Keratinocyte (primary cell): ENCODE measurements around the gene BORCS5. TPM values are rescaled to one million over a fixed set of nuclear protein-coding genes. Genes with fewer than 3 reads are reported as not detected.
A peak's percentile ranks its signal among the peaks of the same experiment; 100 is the strongest.
"Not testable (repeated sequence)": the region's sequence is repeated elsewhere in the genome, so short reads cannot be mapped to it uniquely, and the experiment has no call there.

Source experiments
- DNase-seq: peaks from one replicate; pipeline ENCODE4 v3.0.0-alpha.2; 2011; ENCODE audit warnings: low read depth, missing footprints, low spot score
- FAIRE-seq: peaks from 2 replicates; lab custom pipeline; 2011; peaks lifted over from hg19 to GRCh38; lab: Jason Lieb, UNC
- H2AFZ ChIP-seq: 2 replicates; pipeline ENCODE4 v1.6.0; 2012; ENCODE audit warnings: low read length, control low read depth, inconsistent platforms; ENCODE audit not compliant: control insufficient read depth
- H3K27ac ChIP-seq: 2 replicates; pipeline ENCODE4 v1.5.1; 2011; ENCODE audit warnings: low read length; ENCODE audit not compliant: control insufficient read depth, insufficient read depth
- H3K27me3 ChIP-seq: 3 replicates; pipeline ENCODE4 v1.6.0; 2011; ENCODE audit warnings: low read length; ENCODE audit not compliant: control insufficient read depth, insufficient read depth; ENCODE audit errors: extremely low read depth
- H3K36me3 ChIP-seq, 2 experiments: 2 replicates in 1 of 2; 3 replicates in 1 of 2; pipeline ENCODE4 v1.5.1; 2011; ENCODE audit warnings: low read length in 2 of 2, mild to moderate bottlenecking in 1 of 2; ENCODE audit not compliant: control insufficient read depth in 2 of 2, insufficient read depth in 2 of 2; ENCODE audit errors: extremely low read depth in 1 of 2
- H3K4me1 ChIP-seq: 3 replicates; pipeline ENCODE4 v1.5.1; 2011; ENCODE audit warnings: low read length; ENCODE audit not compliant: control insufficient read depth, insufficient read depth; ENCODE audit errors: extremely low read depth
- H3K4me2 ChIP-seq: 3 replicates; pipeline ENCODE4 v1.6.0; 2011; ENCODE audit warnings: low read depth, low read length; ENCODE audit not compliant: control insufficient read depth, insufficient read depth; ENCODE audit errors: extremely low read depth
- H3K4me3 ChIP-seq, 3 experiments: fragments of 200-600 bp in 1 of 3; sonication (generic) in 1 of 3; 2 replicates in 2 of 3; 3 replicates in 1 of 3; pipeline ENCODE4 v1.5.1; 2011 to 2016; ENCODE audit warnings: low read length in 3 of 3, mild to moderate bottlenecking in 3 of 3, control low read depth in 2 of 3, inconsistent platforms in 1 of 3, low read depth in 1 of 3, mixed read lengths in 1 of 3, mixed run types in 1 of 3, moderate library complexity in 1 of 3; ENCODE audit not compliant: control insufficient read depth in 2 of 3, insufficient read depth in 2 of 3; ENCODE audit errors: extremely low read depth in 1 of 3
- H3K79me2 ChIP-seq: 2 replicates; pipeline ENCODE4 v1.6.0; 2012; ENCODE audit warnings: low read length; ENCODE audit not compliant: control insufficient read depth, insufficient read depth
- H3K9ac ChIP-seq: 3 replicates; pipeline ENCODE4 v1.6.0; 2011; ENCODE audit warnings: low read length; ENCODE audit not compliant: control insufficient read depth, insufficient read depth; ENCODE audit errors: extremely low read depth
- H3K9me1 ChIP-seq: 3 replicates; pipeline ENCODE4 v1.6.0; 2011; ENCODE audit warnings: low read length; ENCODE audit not compliant: control insufficient read depth, insufficient read depth; ENCODE audit errors: extremely low read depth
- H3K9me3 ChIP-seq: 2 replicates; pipeline ENCODE4 v1.5.1; 2012; ENCODE audit warnings: low read depth, low read length; ENCODE audit not compliant: control insufficient read depth
- H4K20me1 ChIP-seq: 3 replicates; pipeline ENCODE4 v1.6.0; 2011; ENCODE audit warnings: low read length; ENCODE audit not compliant: control insufficient read depth, insufficient read depth; ENCODE audit errors: extremely low read depth
- EZH2 ChIP-seq: IDR thresholded peaks from one replicate; pipeline ENCODE4 v1.6.1; 2012; ENCODE audit warnings: inconsistent platforms, mild to moderate bottlenecking, low read length, moderate library complexity
- dilution Hi-C: fragments of 300-500 bp; cut with MboI; formaldehyde crosslinking; loops from one replicate; pipeline ENCODE4 v1.7.0; 2020; ENCODE audit warnings: low sequenced_read_pairs; ENCODE audit not compliant: extremely low pct_ligation_motif_present
- polyA plus RNA-seq, 5 experiments: library from polyadenylated mRNA; depleted of rRNA in 3 of 5; stranded (reverse) in 3 of 5; stranded (forward) in 1 of 5; unstranded in 1 of 5; fragments of >200 nt; gene quantifications; 1 replicate in 1 of 5; 2 replicates in 3 of 5; 3 replicates in 1 of 5; pipeline versions ENCODE4 v1.2.1 to v1.2.3, GENCODE V29; 2011 to 2012; ENCODE audit warnings: missing spikeins in 2 of 5, low read depth in 1 of 5, low replicate concordance in 1 of 5
- TF ChIP-seq, protein P1 (sequence below), 3 experiments: IDR thresholded peaks in 1 of 3; conservative IDR thresholded peaks in 1 of 3; optimal IDR thresholded peaks in 1 of 3; 2 replicates in 2 of 3; 3 replicates in 1 of 3; pipeline versions ENCODE3 to v1.5.1; 2011; ENCODE audit warnings: low read length in 3 of 3, mild to moderate bottlenecking in 3 of 3, moderate library complexity in 2 of 3, control low read depth in 1 of 3, inconsistent platforms in 1 of 3; ENCODE audit not compliant: insufficient read depth in 2 of 3; ENCODE audit errors: extremely low read depth in 1 of 3

BORCS5 gene
- polyA plus RNA-seq, 1 donor (not counting 4 experiments of a cell fraction or from before 2014, with no cell fraction given) = 5.4 TPM

DNA sequence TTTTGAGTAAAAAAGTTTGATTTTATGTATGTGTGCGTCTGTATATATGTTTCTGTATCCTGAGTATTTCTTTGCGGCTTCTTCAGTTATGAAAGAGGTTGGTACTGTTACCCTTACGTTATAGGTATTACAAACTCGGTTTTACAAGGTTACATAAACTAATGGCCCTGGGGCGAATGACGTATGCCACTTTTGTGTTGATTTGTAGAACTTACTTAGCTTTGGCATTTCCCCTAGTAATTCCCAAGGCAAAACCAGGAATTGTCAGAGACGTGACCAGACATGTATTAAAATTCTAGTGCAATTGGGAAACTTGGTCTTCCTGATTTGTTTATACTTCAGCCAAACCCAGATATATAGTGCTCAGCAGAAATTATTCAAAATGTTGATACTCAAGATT is 112.5 kb downstream of the BORCS5 start:
- H4K20me1 ChIP-seq = no peaks in the 10 kb centered on the region
- peak overlapping the region; percentile 77 for H3K27ac ChIP-seq
- dilution Hi-C loops = no loop called here
- no peak overlapping the region for H3K4me3 ChIP-seq
- DNase-seq (peak; percentile 90), FAIRE-seq (peak; percentile 74)
- H3K36me3 ChIP-seq = peaks cover 0 to 2% of the 10 kb centered on the region in 2 experiments
- H2AFZ ChIP-seq = no peak overlapping the region
- H3K79me2 ChIP-seq = no peaks in the 10 kb centered on the region
- no peak for TF ChIP-seq EZH2
- TF ChIP-seq, protein P1, sequence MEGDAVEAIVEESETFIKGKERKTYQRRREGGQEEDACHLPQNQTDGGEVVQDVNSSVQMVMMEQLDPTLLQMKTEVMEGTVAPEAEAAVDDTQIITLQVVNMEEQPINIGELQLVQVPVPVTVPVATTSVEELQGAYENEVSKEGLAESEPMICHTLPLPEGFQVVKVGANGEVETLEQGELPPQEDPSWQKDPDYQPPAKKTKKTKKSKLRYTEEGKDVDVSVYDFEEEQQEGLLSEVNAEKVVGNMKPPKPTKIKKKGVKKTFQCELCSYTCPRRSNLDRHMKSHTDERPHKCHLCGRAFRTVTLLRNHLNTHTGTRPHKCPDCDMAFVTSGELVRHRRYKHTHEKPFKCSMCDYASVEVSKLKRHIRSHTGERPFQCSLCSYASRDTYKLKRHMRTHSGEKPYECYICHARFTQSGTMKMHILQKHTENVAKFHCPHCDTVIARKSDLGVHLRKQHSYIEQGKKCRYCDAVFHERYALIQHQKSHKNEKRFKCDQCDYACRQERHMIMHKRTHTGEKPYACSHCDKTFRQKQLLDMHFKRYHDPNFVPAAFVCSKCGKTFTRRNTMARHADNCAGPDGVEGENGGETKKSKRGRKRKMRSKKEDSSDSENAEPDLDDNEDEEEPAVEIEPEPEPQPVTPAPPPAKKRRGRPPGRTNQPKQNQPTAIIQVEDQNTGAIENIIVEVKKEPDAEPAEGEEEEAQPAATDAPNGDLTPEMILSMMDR (optimal IDR thresholded peaks at IDR 0.05 in 1 of 3, IDR thresholded peaks at IDR 0.05 in 1 of 3, conservative IDR thresholded peaks at IDR 0.05 in 1 of 3; ENCODE audit: extremely low read depth in 1 of 3, insufficient read depth in 2 of 3, low read length in 3 of 3) = no peak
- H3K9me1 ChIP-seq = no peaks in the 10 kb centered on the region
- H3K4me1 ChIP-seq = peaks cover 17% of the 10 kb centered on the region
- no peaks in the 10 kb centered on the region for H3K9me3 ChIP-seq
- peak overlapping the region; percentile 43 for H3K9ac ChIP-seq
- peak overlapping the region; percentile 65 for H3K4me2 ChIP-seq
- no peaks in the 10 kb centered on the region for H3K27me3 ChIP-seq

DNA sequence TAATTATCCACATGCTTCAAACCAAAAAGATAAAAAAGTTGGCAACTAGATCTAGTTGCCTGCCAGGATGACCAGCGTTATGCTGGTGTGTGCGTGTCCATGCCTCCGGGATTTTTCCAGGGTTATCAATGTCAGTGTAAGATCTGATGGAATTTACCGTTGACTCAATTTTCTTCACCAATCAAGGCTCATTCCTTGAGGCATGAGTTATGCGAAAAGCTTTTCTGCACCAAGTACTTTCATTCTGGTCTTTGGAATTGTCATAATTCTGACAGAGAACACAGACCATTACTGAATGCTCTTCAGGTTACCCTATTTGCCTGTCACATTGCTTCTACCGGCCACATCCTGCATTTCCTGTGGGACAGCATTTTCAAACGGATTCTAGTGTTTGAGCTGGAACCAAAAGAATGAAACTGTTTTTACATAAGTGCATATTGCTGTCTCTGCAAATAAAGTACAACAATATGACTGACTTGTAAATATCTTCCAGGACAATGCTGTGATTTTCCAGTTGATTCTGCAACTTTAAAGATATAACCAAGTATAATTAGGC is 114.0 kb downstream of the BORCS5 start:
- no peaks in the 10 kb centered on the region for H4K20me1 ChIP-seq
- no peaks in the 10 kb centered on the region for H3K27me3 ChIP-seq
- peaks cover 0 to 4% of the 10 kb centered on the region in 2 experiments for H3K36me3 ChIP-seq
- H3K4me3 ChIP-seq = no peak overlapping the region
- H2AFZ ChIP-seq = no peak overlapping the region
- H3K9ac ChIP-seq = no peak overlapping the region
- FAIRE-seq (no peak), DNase-seq (no peak)
- no peak overlapping the region for H3K27ac ChIP-seq
- H3K9me1 ChIP-seq = no peaks in the 10 kb centered on the region
- H3K79me2 ChIP-seq = no peaks in the 10 kb centered on the region
- peaks cover 17% of the 10 kb centered on the region for H3K4me1 ChIP-seq
- dilution Hi-C loops = no loop called here
- H3K4me2 ChIP-seq = no peak overlapping the region
- TF ChIP-seq, protein P1 (optimal IDR thresholded peaks at IDR 0.05 in 1 of 3, IDR thresholded peaks at IDR 0.05 in 1 of 3, conservative IDR thresholded peaks at IDR 0.05 in 1 of 3; ENCODE audit: extremely low read depth in 1 of 3, insufficient read depth in 2 of 3, low read length in 3 of 3) = no peak
- no peak for TF ChIP-seq EZH2
- no peaks in the 10 kb centered on the region for H3K9me3 ChIP-seq

DNA sequence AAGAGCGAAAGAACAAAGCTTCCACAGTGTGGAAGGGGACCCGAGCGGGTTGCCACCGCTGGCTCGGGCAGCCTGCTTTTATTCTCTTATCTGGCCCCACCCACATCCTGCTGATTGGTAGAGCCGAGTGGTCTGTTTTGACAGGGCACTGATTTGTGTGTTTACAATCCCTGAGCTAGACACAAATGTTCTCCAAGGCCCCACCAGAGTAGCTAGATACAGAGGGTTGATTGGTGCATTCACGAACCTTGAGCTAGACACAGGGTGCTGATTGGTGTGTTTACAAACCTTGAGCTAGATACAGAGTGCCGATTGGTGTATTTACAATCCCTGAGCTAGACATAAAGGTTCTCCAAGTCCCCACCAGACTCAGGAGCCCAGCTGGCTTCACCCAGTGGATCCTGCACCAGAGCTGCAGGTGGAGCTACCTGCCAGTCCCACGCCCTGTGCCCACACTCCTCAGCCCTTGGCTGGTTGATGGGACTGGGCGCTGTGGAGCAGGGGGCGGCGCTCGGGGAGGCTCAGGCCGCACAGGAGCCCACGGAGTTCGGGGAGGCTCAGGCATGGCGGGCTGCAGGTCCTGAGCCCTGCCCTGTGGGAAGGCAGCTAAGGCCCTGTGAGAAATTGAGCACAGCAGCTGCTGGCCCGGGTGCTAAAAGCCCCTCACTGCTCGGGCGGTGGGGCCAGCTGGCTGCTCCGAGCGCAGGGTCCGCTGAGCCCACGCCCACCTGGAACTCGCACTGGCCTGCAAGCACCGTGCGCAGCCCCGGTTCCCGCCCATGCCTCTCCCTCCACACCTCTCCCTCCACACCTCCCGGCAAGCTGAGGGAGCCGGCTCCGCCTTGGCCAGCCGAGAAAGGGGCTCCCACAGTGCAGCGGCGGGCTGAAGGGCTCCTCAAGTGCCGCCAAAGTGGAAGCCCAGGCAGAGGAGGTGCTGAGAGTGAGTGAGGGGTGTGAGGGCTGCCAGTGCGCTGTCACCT is 115.4 kb downstream of the BORCS5 start:
- peaks cover 17% of the 10 kb centered on the region for H3K4me1 ChIP-seq
- FAIRE-seq, H3K27me3 ChIP-seq, DNase-seq, H3K4me2 ChIP-seq, H3K9ac ChIP-seq, H3K9me1 ChIP-seq, H3K79me2 ChIP-seq, H3K27ac ChIP-seq, H2AFZ ChIP-seq, H4K20me1 ChIP-seq, H3K4me3 ChIP-seq, dilution Hi-C loops, H3K9me3 ChIP-seq: not testable (repeated sequence)
- H3K36me3 ChIP-seq = peaks cover 7 to 15% of the 10 kb centered on the region in 2 experiments
